Mucosa of stomach (tissue), 1 donor: ENCODE data around the gene BMERB1.

Experiments used
- H3K27me3 ChIP-seq: one replicate; pipeline ENCODE4 v1.7.0; 2013; ENCODE audit warnings: mild to moderate bottlenecking, low read length; ENCODE audit not compliant: control insufficient read depth, insufficient read depth
- H3K36me3 ChIP-seq: one replicate; pipeline ENCODE4 v1.7.0; 2013; ENCODE audit warnings: low read length; ENCODE audit not compliant: control insufficient read depth, insufficient read depth
- H3K4me1 ChIP-seq: one replicate; pipeline ENCODE4 v1.7.0; 2013; ENCODE audit warnings: mild to moderate bottlenecking, low read length; ENCODE audit not compliant: control insufficient read depth, insufficient read depth
- H3K4me3 ChIP-seq: one replicate; pipeline ENCODE4 v1.7.0; 2013; ENCODE audit warnings: low read length
- H3K9ac ChIP-seq: one replicate; pipeline ENCODE4 v1.7.0; 2013; ENCODE audit warnings: mild to moderate bottlenecking, low read length, moderate library complexity
- H3K9me3 ChIP-seq: one replicate; pipeline ENCODE4 v1.7.0; 2013; ENCODE audit warnings: mild to moderate bottlenecking, low read length, moderate library complexity; ENCODE audit not compliant: control insufficient read depth
- donor health status: Pancreatic carcinoma.

Gene BMERB1

DNA sequence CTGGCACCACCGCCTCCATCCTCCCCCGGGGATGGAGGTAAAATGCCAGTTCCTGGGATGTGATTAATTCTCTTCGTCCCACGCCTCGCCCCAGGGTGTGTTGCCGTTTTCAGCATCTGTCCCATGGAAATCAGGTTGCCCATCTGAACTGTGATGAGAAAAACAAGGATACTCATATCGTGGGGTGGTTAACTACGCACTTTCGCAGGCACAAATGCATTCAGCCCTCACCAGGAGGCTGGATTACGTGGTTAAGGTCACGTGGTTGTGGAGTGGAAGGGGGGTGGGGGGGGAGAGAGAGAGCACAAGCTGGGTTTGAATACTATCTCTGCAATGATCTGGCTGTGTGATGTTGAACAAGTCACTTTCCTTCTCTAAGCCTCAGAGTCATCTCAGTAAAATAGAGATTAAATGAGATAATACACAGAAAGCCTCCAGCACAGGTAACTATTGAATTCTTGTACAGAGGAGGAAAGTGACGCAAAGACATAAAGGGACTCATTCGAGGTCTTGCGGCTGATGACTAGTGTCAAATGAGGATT, 74.7 kb downstream of the BMERB1 start:
- Histone ChIP-seq H3K9ac (no peak overlapping the region), H3K4me1 (no peaks in the 10 kb centered on the region), H3K9me3 (no peaks in the 10 kb centered on the region), H3K36me3 (no peaks in the 10 kb centered on the region), H3K27me3 (no peaks in the 10 kb centered on the region), H3K4me3 (no peak overlapping the region)

DNA sequence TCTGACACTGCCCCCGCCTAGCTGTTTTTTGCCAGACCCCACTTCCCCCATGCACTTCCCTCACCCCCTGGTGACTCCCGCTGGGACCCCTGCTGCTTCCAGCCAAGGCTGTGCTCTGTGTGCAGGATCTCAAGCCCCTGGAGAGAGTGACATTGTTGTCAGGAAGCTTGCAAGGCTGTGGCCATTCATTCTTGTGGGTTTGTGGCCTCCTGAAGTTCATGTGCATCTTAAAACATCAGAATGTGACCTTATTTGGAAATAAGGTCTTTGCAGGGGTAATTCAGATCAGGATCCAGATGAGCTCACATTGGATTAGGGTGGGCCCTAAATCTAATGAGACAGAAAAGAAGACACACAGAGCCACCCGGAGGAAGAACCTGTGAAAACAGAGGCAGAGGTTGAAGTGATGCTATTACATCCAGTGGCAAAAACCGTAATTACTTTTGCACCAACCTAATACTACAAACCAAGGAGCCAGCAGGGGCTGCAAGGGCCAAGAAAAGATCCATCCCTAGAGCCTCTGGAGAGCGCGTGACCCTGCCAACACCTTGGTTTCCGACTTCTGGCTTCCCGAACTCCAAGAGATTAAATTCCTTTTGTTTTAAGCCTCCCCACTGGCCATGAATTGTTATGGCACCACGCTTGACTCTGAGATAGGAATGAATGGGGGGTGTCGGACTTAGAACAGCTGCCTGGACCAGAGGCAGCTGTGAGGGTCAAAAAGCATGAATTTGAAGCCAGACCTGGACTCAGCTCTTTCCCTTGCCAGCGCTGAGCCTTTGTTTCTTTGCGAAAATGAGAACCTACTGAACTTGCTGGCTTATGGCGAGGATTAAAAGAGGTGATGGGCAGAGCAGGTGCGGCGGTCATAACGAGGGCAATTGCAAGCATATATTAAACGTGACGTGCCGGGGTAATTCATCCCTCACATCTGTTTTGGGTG, 75.5 kb downstream of the BMERB1 start:
- Histone ChIP-seq H3K4me3 (no peak overlapping the region), H3K4me1 (no peaks in the 10 kb centered on the region), H3K27me3 (no peaks in the 10 kb centered on the region), H3K9ac (no peak overlapping the region), H3K36me3 (no peaks in the 10 kb centered on the region), H3K9me3 (no peaks in the 10 kb centered on the region)

DNA sequence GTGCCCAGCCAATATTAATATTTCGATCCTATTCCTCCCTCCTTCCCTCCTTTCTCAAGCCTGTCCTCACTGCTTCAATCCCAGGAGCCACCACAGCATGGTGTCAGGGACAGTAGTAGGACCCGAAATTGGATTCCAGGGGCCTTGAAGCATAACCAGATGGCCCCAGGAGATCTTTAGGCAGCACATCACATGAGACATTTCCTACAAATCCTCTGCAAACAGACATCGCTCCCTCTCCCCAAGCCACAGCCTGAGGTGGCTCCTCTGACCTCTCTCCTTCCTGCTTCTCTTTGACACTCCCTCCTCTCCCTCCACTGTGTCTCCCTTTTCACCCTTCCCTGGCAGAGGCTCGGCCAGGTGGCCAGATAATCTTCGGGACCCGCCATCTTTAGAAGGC, 76.6 kb downstream of the BMERB1 start:
- Histone ChIP-seq H3K27me3 (no peaks in the 10 kb centered on the region), H3K9me3 (no peaks in the 10 kb centered on the region), H3K9ac (no peak overlapping the region), H3K4me3 (no peak overlapping the region), H3K4me1 (peaks cover 7% of the 10 kb centered on the region), H3K36me3 (no peaks in the 10 kb centered on the region)

- Histone ChIP-seq H3K27me3 (no peaks in the 10 kb centered on the region), H3K9me3 (no peaks in the 10 kb centered on the region), H3K36me3 (no peaks in the 10 kb centered on the region), H3K4me3 (no peak overlapping the region), H3K9ac (no peak overlapping the region), H3K4me1 (peaks cover 7% of the 10 kb centered on the region)
These were observed 77.5 kb downstream of the BMERB1 start for GRCh38 chr16:15511759-15512487.

- Histone ChIP-seq H3K9me3 (no peaks in the 10 kb centered on the region), H3K4me1 (peaks cover 7% of the 10 kb centered on the region), H3K4me3 (no peak overlapping the region), H3K36me3 (no peaks in the 10 kb centered on the region), H3K9ac (no peak overlapping the region), H3K27me3 (no peaks in the 10 kb centered on the region)
These were observed 78.8 kb downstream of the BMERB1 start for GRCh38 chr16:15513156-15513555.

DNA sequence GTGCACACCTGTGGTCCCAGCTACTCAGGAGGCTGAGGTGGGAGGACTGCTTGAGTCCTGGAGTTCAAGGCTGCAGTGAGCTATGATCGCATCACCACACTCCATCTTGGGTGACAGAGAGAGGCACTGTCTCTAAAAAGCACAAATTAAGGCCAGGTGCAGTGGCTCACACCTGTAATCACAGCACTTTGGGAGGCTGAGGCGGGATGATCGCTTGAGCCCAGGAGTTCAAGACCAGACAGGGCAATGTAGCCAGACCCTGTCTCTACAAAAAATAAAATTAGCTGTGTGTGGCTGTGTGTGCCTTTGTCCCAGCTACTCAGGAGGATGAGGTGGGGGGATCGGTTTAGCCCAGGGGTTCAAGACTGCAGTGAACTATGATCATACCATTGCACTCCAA, 81.6 kb downstream of the BMERB1 start:
- no peaks in the 10 kb centered on the region for H3K27me3 ChIP-seq
- no peaks in the 10 kb centered on the region for H3K36me3 ChIP-seq
- peaks cover 20% of the 10 kb centered on the region for H3K4me1 ChIP-seq
- H3K4me3 ChIP-seq = no peak overlapping the region
- H3K9me3 ChIP-seq = no peaks in the 10 kb centered on the region
- H3K9ac ChIP-seq = no peak overlapping the region

- H3K4me3 ChIP-seq = no peak overlapping the region
- H3K9ac ChIP-seq = no peak overlapping the region
- no peaks in the 10 kb centered on the region for H3K36me3 ChIP-seq
- H3K4me1 ChIP-seq = peaks cover 26% of the 10 kb centered on the region
- no peaks in the 10 kb centered on the region for H3K9me3 ChIP-seq
- no peaks in the 10 kb centered on the region for H3K27me3 ChIP-seq
These were observed 82.2 kb downstream of the BMERB1 start for GRCh38 chr16:15516609-15517008.

GRCh38 chr16:15517743-15518377, 83.5 kb downstream of the BMERB1 start:
- H3K4me1 ChIP-seq = peaks cover 38% of the 10 kb centered on the region
- H3K36me3 ChIP-seq = no peaks in the 10 kb centered on the region
- H3K4me3 ChIP-seq = no peak overlapping the region
- no peak overlapping the region for H3K9ac ChIP-seq
- no peaks in the 10 kb centered on the region for H3K27me3 ChIP-seq
- H3K9me3 ChIP-seq = no peaks in the 10 kb centered on the region

DNA sequence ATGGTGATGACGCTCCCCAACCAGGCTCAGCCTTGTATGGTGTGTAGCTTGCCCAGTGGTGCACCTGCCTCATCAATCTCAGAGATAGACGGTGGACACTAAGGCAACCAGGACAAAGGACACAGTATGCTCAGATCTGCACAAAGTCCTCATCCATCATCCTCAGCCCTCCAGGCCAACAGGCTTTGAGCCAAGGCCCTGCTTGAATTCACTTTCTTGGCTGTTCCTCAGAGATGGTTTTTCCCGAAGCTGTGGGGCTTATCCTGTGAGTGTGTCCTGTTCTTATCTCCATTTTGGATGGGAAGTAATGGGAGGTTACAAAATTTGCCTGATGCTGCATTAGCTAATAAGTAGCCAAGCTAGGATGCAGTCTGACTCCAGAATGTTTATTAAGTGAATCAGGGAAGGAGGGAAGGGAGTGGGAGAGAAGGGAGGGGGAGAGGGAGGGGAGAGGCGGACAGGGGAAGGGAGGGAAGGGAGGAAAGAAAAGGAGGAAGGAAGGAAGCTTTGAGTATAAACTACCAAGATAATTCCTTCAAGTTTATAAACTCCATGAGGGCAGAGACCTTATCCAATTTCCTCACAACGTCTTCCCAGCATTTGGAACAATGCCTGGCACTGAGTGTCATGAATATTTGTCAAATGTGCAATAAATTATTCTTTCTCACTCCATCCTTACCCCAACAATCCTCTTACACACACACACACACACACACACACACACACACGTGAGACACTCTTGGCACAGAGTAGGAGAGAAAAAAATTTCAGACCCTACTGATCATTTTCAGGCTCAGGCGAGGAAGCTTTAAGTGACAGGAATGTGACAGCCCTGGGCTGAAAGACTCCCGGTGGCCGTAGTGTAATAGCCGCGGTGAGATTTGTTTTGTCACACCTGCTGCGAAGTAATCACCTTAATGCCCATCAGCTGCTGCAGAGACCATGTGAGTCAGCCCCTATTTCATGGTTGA, 84.3 kb downstream of the BMERB1 start:
- Histone ChIP-seq H3K27me3 (no peaks in the 10 kb centered on the region), H3K9me3 (no peaks in the 10 kb centered on the region), H3K9ac (no peak overlapping the region), H3K4me1 (peaks cover 46% of the 10 kb centered on the region), H3K4me3 (no peak overlapping the region), H3K36me3 (no peaks in the 10 kb centered on the region)

DNA sequence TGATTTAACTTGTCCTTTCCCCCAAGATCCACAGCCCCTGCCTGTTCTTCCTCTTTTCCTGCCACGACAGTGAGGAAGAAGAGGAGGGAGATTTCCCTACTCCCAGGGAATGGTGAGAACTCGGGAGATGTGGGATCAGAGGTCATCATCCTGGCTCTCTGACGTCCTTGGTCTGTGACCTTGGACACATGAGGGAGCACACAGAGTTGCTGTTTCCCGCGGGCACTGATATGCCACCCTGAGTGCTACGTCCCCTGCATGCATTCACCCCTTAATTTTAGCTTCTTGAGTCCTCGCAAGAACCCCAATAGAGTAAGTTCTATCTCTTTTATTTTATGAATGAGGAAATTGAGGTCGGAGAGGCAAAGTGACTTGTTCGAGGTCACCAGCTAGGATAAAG, 85.4 kb downstream of the BMERB1 start:
- Histone ChIP-seq H3K4me1 (peaks cover 46% of the 10 kb centered on the region), H3K9ac (no peak overlapping the region), H3K36me3 (no peaks in the 10 kb centered on the region), H3K27me3 (no peaks in the 10 kb centered on the region), H3K4me3 (no peak overlapping the region), H3K9me3 (no peaks in the 10 kb centered on the region)

GRCh38 chr16:15521390-15521757, 87.0 kb downstream of the BMERB1 start:
- no peak overlapping the region for H3K4me3 ChIP-seq
- H3K4me1 ChIP-seq = peaks cover 39% of the 10 kb centered on the region
- no peaks in the 10 kb centered on the region for H3K27me3 ChIP-seq
- H3K9ac ChIP-seq = no peak overlapping the region
- H3K36me3 ChIP-seq = no peaks in the 10 kb centered on the region
- no peaks in the 10 kb centered on the region for H3K9me3 ChIP-seq
